PC-9 (cell line): ENCODE data around the gene RHCE.

Source experiments
- EZH2 ChIP-seq: fragments of 200-600 bp; sonication (generic); IDR thresholded peaks from 2 replicates; pipeline ENCODE4 v1.8.0; 2017; ENCODE audit warnings: antibody characterized with exemption, low read depth
- TF ChIP-seq, protein P1 (sequence below): fragments of 200-600 bp; sonication (generic); conservative IDR thresholded peaks from 2 replicates; pipeline ENCODE4 v1.6.1; 2017; ENCODE audit warnings: mixed run types, antibody characterized with exemption, mild to moderate bottlenecking, moderate library complexity

DNA sequence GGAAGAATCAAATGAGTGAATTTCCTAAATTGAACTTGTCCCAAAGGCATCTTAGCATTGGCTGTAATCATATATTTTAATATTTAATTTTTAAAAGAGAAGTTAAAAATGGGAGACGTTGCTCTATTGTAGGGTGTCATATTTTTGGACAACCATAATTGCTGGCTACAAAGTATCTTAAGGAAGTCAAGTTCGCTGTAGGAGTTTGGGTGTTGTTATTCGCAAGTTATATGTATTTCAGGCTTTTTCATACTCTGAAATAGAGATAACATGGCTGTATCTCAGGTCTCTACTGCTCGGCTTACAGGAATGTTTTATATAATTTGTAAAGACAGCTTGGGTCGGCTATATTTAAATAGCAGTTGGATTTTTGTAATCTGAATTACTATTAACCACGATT is 81.6 kb downstream of the RHCE start:
- TF ChIP-seq, protein P1, sequence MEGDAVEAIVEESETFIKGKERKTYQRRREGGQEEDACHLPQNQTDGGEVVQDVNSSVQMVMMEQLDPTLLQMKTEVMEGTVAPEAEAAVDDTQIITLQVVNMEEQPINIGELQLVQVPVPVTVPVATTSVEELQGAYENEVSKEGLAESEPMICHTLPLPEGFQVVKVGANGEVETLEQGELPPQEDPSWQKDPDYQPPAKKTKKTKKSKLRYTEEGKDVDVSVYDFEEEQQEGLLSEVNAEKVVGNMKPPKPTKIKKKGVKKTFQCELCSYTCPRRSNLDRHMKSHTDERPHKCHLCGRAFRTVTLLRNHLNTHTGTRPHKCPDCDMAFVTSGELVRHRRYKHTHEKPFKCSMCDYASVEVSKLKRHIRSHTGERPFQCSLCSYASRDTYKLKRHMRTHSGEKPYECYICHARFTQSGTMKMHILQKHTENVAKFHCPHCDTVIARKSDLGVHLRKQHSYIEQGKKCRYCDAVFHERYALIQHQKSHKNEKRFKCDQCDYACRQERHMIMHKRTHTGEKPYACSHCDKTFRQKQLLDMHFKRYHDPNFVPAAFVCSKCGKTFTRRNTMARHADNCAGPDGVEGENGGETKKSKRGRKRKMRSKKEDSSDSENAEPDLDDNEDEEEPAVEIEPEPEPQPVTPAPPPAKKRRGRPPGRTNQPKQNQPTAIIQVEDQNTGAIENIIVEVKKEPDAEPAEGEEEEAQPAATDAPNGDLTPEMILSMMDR = no peak
- TF ChIP-seq EZH2 = no peak
